DMS53 treated with DMSO at 0.1 percent for 48 hours (cell line): ENCODE measurements around the gene SARS1.

Source experiments
- DNase-seq: peaks from one replicate; lab custom pipeline; 2025; ENCODE audit not compliant: unreplicated experiment; lab: John Stamatoyannopoulos, UW

The SARS1 gene

DNA sequence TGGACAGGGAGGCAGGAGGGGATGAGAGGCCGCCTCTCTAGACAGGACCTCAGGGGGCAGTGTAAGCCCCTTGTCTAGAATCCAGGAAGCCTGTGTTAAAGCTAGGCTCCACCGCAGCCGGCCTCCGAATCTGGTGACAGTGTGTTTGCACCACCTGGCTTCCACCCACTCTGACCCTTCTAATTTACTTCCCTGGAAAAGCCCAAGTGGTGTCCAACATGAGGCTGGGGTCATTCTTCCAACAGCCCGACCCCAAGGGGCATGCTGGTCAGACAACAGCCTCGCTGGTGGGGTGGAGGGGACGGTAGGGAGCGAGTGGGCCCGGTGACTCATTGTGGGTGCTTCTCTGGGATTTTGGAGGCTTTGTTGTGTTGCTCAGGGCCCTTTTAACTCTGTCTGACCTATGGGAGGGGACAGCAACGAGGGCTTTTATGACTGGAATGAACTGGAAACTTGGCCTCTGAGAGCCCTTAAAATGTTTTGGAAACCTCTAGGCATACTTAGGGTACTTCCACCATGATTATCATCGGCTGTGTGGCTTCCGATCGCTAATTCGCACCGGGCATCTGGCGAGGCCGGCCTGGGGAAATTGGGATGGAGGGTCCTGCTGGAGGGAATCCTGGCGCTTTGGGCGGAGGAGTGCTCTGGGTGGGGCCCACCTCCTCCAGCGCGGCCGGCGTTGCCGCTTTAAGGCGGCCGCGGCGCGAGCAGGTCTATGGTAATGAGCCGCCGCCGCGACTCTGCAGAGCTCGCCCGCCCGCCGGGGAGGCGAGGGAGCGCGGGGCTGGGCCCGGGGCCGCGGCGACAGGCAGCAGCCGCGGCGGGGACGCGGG lies 35.3 kb downstream of the SARS1 start, which contains the start of gene CELSR2:
Gene CELSR2, plus strand, starts transcription at position 743 of the 833 bp plus-strand sequence. CDS start 541 bp downstream, outside the sequence.
- peak; percentile 33 for DNase-seq

DNA sequence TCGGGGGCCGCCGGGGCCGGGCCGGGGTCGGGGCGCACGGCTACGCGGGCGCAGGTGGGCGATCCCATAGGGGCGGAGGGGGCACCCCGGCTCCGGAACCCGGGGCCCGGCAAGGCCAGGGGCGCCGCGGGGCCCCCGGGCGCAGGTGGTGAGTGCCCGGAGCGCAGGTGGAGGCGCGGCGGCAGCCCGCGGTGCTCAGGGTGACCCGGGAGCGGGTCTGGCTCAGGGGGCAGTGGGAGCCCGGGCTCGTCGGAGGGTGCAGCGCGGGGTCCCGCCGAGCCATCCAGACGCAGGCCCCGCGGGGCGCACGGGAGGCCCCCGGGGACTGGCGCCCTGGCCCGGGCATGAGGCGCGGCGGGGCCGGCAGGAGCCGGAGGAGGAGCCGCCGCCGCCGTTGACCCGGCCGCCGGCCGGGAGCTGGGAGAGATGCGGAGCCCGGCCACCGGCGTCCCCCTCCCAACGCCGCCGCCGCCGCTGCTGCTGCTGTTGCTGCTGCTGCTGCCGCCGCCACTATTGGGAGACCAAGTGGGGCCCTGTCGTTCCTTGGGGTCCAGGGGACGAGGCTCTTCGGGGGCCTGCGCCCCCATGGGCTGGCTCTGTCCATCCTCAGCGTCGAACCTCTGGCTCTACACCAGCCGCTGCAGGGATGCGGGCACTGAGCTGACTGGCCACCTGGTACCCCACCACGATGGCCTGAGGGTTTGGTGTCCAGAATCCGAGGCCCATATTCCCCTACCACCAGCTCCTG lies 36.1 kb downstream of the SARS1 start:
- no peak for DNase-seq

GRCh38 chr1:109250454-109251276 lies 36.9 kb downstream of the SARS1 start:
- DNase-seq = no peak

DNA sequence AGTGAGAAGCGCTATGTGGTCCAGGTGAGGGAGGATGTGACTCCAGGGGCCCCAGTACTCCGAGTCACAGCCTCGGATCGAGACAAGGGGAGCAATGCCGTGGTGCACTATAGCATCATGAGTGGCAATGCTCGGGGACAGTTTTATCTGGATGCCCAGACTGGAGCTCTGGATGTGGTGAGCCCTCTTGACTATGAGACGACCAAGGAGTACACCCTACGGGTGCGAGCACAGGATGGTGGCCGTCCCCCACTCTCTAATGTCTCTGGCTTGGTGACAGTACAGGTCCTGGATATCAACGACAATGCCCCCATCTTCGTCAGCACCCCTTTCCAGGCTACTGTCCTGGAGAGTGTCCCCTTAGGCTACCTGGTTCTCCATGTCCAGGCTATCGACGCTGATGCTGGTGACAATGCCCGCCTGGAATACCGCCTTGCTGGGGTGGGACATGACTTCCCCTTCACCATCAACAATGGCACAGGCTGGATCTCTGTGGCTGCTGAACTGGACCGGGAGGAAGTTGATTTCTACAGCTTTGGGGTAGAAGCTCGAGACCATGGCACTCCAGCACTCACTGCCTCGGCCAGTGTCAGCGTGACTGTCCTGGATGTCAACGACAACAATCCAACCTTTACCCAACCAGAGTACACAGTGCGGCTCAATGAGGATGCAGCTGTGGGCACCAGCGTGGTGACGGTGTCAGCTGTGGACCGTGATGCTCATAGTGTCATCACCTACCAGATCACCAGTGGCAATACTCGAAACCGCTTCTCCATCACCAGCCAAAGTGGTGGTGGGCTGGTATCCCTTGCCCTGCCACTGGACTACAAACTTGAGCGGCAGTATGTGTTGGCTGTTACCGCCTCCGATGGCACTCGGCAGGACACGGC lies 37.8 kb downstream of the SARS1 start:
- DNase-seq = no peak

GRCh38 chr1:109252167-109252892 lies 38.6 kb downstream of the SARS1 start:
- DNase-seq = no peak

DNA sequence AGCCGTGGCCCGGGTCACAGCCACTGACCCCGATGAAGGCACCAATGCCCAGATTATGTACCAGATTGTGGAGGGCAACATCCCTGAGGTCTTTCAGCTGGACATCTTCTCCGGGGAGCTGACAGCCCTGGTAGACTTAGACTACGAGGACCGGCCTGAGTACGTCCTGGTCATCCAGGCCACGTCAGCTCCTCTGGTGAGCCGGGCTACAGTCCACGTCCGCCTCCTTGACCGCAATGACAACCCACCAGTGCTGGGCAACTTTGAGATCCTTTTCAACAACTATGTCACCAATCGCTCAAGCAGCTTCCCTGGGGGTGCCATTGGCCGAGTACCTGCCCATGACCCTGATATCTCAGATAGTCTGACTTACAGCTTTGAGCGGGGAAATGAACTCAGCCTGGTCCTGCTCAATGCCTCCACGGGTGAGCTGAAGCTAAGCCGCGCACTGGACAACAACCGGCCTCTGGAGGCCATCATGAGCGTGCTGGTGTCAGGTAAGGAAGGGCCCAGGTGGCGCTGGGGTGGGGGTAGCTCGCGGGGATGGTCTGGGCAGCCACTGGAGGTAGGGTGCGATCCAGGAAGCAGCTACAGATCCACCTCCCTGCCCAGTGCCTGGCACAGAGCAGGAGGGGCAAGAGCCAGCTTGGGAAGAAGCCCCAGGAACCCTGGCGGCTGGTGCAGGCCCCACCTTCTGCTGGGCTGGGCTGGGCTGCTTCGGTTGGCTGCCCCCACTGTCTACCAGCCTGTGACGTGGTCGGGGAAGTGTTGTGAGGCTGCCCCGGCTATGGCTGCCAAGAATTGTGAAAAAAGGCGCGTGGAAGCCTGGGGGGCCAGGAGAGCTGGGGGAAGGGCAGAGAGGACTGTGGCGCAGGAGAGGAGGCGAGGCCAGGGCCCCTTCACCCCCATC lies 39.4 kb downstream of the SARS1 start:
- no peak for DNase-seq

DNA sequence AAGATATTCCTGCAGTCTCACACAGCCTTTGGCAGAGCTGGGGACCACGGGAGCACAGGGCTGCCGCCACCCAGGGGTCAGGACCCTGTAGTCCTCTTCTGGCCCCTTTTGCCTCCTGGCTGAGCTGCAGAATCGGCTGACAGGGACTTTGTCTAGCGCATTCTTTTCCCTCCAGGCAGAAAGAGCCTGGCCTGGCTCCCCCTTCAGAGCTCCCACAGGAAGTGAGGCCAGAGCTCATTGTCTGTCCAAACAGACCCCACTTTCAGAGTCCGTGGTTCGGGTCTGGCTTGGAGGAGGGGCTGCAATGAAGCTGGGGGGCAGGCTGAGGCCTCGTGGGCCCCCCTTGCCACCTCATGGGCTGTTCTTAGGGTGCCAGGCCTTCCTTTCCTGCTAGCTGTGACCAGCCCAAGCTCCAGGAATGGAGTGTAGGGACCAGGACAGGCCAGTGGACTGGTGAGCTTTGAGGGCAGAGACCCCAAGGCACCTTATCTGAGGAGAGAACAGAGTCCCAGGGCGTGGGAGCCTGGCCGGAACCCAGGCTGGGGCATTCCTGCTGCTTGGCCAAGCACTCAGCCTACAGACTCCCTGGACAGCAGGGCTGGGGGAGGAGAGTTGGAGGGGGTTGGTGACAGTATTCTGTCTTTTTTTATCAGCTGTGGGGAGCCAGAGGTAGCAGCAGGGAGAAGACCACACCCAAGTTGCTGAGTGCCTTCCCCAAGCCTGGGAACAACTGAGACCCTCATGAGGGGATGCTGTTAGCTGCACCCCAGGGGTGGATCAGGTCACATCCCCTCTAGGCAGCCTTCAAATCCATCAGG lies 40.3 kb downstream of the SARS1 start:
- no peak for DNase-seq

GRCh38 chr1:109254621-109255096 lies 40.9 kb downstream of the SARS1 start:
- no peak for DNase-seq

DNA sequence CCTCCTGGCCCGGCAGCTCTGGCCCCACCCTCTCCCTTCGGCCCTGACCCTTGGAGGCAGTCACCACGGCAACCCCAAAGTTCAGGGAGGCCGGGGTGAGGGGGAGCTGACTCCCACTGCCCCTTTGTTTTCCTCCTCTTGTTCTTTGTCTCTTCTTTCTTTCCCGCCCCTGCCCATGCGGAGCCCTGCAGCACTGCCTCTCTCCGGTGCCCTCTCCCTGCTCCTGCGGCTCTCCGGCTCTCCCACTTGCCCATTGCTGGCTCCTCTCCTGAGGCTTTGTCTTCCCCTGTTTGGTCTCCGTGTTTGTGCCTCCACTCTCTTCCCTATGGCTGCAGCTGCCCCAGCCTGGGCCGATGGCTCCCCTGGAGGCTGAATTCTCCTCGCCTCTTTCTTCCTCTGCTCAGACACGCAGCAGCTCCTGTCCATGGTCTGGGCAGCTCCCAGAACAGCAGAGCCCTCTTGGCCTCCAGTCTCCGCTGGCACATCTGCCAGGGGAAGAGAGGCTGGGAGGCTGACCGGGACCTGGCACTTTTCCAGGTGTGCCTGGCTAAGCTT lies 41.5 kb downstream of the SARS1 start:
- no peak for DNase-seq

DNA sequence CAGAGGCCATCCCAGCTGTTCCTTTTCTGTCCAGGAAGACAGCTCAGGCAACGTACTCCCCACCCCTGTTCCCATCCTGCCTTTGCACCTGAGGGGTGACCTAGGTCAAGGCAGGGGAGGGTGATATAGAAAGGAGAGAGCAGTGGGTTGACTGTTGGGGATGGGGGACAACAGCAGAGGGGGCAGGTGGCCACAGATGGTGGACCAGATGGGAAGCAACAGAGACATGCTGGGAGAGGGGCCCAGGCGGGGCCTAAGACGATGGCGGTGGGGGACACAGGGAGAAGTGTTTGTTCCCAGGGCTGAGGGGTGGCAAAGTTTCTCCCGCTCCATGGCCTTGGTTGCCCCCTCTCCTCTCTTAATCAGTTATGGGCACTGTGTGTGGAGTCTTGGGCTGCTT lies 42.0 kb downstream of the SARS1 start:
- DNase-seq = no peak

DNA sequence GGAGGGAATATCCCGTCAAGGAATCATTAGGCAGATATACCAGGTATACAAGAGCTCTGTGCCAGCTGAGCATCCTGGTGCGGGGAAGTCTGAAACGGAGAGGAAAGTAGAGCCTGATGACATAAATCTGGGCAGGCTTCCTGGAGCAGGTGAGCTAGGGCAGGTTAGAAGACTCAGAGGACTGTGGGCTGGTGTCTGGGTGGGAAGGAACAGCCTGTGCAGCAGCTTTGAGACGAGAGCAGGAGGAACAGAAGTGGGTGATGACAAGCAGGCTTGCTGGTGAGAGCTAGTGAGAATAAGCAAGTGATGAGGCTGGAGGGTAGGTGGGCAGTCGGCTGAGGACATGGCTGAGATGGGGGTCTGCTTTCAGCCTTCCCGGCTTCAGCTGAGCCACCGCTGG lies 42.4 kb downstream of the SARS1 start:
- no peak for DNase-seq

- DNase-seq = no peak
These were observed 43.4 kb downstream of the SARS1 start for GRCh38 chr1:109256971-109257681.

- no peak for DNase-seq
These were observed 44.1 kb downstream of the SARS1 start for GRCh38 chr1:109257682-109258421.

DNA sequence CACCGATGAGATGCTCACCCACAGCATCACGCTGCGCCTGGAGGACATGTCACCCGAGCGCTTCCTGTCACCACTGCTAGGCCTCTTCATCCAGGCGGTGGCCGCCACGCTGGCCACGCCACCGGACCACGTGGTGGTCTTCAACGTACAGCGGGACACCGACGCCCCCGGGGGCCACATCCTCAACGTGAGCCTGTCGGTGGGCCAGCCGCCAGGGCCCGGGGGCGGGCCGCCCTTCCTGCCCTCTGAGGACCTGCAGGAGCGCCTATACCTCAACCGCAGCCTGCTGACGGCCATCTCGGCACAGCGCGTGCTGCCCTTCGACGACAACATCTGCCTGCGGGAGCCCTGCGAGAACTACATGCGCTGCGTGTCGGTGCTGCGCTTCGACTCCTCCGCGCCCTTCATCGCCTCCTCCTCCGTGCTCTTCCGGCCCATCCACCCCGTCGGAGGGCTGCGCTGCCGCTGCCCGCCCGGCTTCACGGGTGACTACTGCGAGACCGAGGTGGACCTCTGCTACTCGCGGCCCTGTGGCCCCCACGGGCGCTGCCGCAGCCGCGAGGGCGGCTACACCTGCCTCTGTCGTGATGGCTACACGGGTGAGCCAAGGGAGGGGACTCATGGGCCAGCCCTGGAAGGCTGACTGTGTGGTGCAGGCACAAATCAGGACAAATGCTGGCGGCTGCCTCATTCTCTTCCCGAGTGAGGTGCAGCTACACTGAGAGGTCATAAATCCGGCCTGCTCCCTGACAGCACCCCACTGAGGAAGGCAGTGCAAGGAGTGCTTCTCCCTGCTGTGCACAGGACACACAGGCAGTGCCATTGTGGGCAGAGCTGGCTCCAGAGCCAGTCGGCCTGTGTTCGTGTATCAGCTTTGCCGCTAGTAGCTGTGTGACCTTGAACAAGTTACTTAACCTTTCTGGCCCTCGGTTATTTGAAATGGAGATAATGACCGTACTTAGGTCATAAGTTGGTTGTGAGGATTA lies 45.1 kb downstream of the SARS1 start:
- no peak for DNase-seq
